ENCODE data around the gene TMEM219. TPM values are rescaled to one million over a fixed set of nuclear protein-coding genes. Genes with fewer than 3 reads are reported as not detected.
A peak's percentile ranks its signal among the peaks of the same experiment; 100 is the strongest.

TMEM219 gene
- total RNA-seq, 1 donor from 2014 or later = 119 TPM

- Mint-ChIP-seq H3K27ac (ENCODE audit: unreplicated experiment) (peak overlapping the region; percentile 95), H3K9me3 (ENCODE audit: unreplicated experiment) (no peaks in the 10 kb centered on the region), H3K27me3 (ENCODE audit: unreplicated experiment) (no peaks in the 10 kb centered on the region), H3K4me3 (ENCODE audit: unreplicated experiment) (peak overlapping the region; percentile 99), H3K36me3 (ENCODE audit: unreplicated experiment) (peaks cover 9% of the 10 kb centered on the region), H3K4me1 (ENCODE audit: unreplicated experiment) (peaks cover 23% of the 10 kb centered on the region)
- TF ChIP-seq CTCF (IDR thresholded peaks at IDR 0.05) = no peak
- no peak for DNase-seq (ENCODE audit: extremely low spot score, unreplicated experiment)
Measured at GRCh38 chr16:29993903-29994599, 32.2 kb downstream of the TMEM219 start.

- H3K4me3 Mint-ChIP-seq (ENCODE audit: unreplicated experiment) = peak overlapping the region; percentile 99
- no peaks in the 10 kb centered on the region for H3K9me3 Mint-ChIP-seq (ENCODE audit: unreplicated experiment)
- peaks cover 23% of the 10 kb centered on the region for H3K4me1 Mint-ChIP-seq (ENCODE audit: unreplicated experiment)
- DNase-seq (ENCODE audit: extremely low spot score, unreplicated experiment) = no peak
- peaks cover 7% of the 10 kb centered on the region for H3K36me3 Mint-ChIP-seq (ENCODE audit: unreplicated experiment)
- no peak for TF ChIP-seq CTCF (IDR thresholded peaks at IDR 0.05)
- H3K27ac Mint-ChIP-seq (ENCODE audit: unreplicated experiment) = peak overlapping the region; percentile 95
- H3K27me3 Mint-ChIP-seq (ENCODE audit: unreplicated experiment) = no peaks in the 10 kb centered on the region
Measured at GRCh38 chr16:29994600-29995323, 32.9 kb downstream of the TMEM219 start.

- no peak for TF ChIP-seq CTCF (IDR thresholded peaks at IDR 0.05)
- peak; percentile 95 for DNase-seq (ENCODE audit: extremely low spot score, unreplicated experiment)
- H3K27me3 Mint-ChIP-seq (ENCODE audit: unreplicated experiment) = no peaks in the 10 kb centered on the region
- peaks cover 23% of the 10 kb centered on the region for H3K4me1 Mint-ChIP-seq (ENCODE audit: unreplicated experiment)
- H3K9me3 Mint-ChIP-seq (ENCODE audit: unreplicated experiment) = no peaks in the 10 kb centered on the region
- peak within 1 kb of the TSS; percentile 95 for H3K27ac Mint-ChIP-seq (ENCODE audit: unreplicated experiment)
- peak within 1 kb of the TSS; percentile 99 for H3K4me3 Mint-ChIP-seq (ENCODE audit: unreplicated experiment)
- H3K36me3 Mint-ChIP-seq (ENCODE audit: unreplicated experiment) = peaks cover 3% of the 10 kb centered on the region
Measured at GRCh38 chr16:29995324-29995910, 33.5 kb downstream of the TMEM219 start, which contains the start of gene HIRIP3. HIRIP3 (minus strand) TSS chr16:29995617; CDS start chr16:29995605, 12 bp downstream.

GRCh38 chr16:29995911-29996765 lies 34.3 kb downstream of the TMEM219 start, which contains the start of gene INO80E:
INO80E (plus strand) TSS chr16:29996241; CDS start chr16:29996311, 70 bp downstream.
- TF ChIP-seq CTCF (IDR thresholded peaks at IDR 0.05) = no peak
- Mint-ChIP-seq H3K4me1 (ENCODE audit: unreplicated experiment) (peaks cover 23% of the 10 kb centered on the region), H3K27ac (ENCODE audit: unreplicated experiment) (peak within 1 kb of the TSS; percentile 95), H3K4me3 (ENCODE audit: unreplicated experiment) (peak within 1 kb of the TSS; percentile 99), H3K27me3 (ENCODE audit: unreplicated experiment) (no peaks in the 10 kb centered on the region), H3K9me3 (ENCODE audit: unreplicated experiment) (no peaks in the 10 kb centered on the region), H3K36me3 (ENCODE audit: unreplicated experiment) (no peaks in the 10 kb centered on the region)
- DNase-seq (ENCODE audit: extremely low spot score, unreplicated experiment) = peak; percentile 99

Data from osteocyte (in vitro differentiated cells).